Panc1 (cell line): ENCODE results near the gene MRPL9. TPM values are rescaled to one million over a fixed set of nuclear protein-coding genes. Genes with fewer than 3 reads are reported as not detected.

Experiments used
- ATAC-seq: fragments of 200-7000 bp; cut with Tn5 transposase; 2 replicates; pipeline ENCODE4 v1.9.1; 2020; ENCODE audit warnings: mild to moderate bottlenecking, moderate library complexity
- BruUV-seq: library from RNA; stranded (reverse); fragments of 400-500 nt; replicated peaks from 2 replicates; lab custom pipeline; 2021; lab: Mats Ljungman, UMichigan
- CTCF ChIA-PET: fragments of 300-600 bp; sonication (Branson Sonifier 250); formaldehyde crosslinking; loops from one replicate; lab custom pipeline; 2022; ENCODE audit warnings: antibody characterized with exemption; lab: Charles Lee
- POLR2A ChIA-PET: fragments of 300-600 bp; sonication (Branson Sonifier 250); formaldehyde crosslinking; loops from one replicate; lab custom pipeline; 2022; ENCODE audit warnings: antibody characterized with exemption; lab: Charles Lee
- DNase-seq: peaks from one replicate; pipeline ENCODE4 v3.0.0-alpha.2; 2010; ENCODE audit warnings: low read depth, low spot score
- H3K27ac ChIP-seq: 2 replicates; pipeline ENCODE4 v1.5.1; 2011; ENCODE audit warnings: mild to moderate bottlenecking, low read length, inconsistent platforms
- H3K27me3 ChIP-seq: fragments of 200-500 bp; sonication (Bioruptor generic); 2 replicates; pipeline ENCODE4 v1.6.0; 2014; ENCODE audit warnings: low read length, inconsistent platforms; ENCODE audit not compliant: control insufficient read depth, insufficient read depth
- H3K36me3 ChIP-seq: fragments of 200-500 bp; sonication (Bioruptor generic); 2 replicates; pipeline ENCODE4 v1.5.1; 2014; ENCODE audit warnings: inconsistent platforms, mild to moderate bottlenecking, low read length, moderate library complexity; ENCODE audit not compliant: control insufficient read depth, insufficient read depth
- H3K4me1 ChIP-seq: 2 replicates; pipeline ENCODE4 v1.5.1; 2011; ENCODE audit warnings: inconsistent platforms, mild to moderate bottlenecking, low read length, moderate library complexity; ENCODE audit not compliant: control insufficient read depth, insufficient read depth
- H3K4me3 ChIP-seq, 2 experiments: 2 replicates each; pipeline ENCODE4 v1.5.1; 2011 to 2012; ENCODE audit warnings: low read depth in 2 of 2, low read length in 2 of 2, mild to moderate bottlenecking in 2 of 2, inconsistent platforms in 1 of 2, moderate library complexity in 1 of 2
- H3K9me3 ChIP-seq: fragments of 200-500 bp; sonication (Bioruptor generic); 2 replicates; pipeline ENCODE4 v1.5.1; 2014; ENCODE audit warnings: low read depth, mild to moderate bottlenecking, inconsistent platforms, low read length, moderate library complexity; ENCODE audit not compliant: control insufficient read depth, insufficient read depth
- POLR2AphosphoS5 ChIP-seq: IDR thresholded peaks from 2 replicates; pipeline ENCODE4 v1.6.1; 2012; ENCODE audit warnings: mild to moderate bottlenecking, low read depth, low read length, moderate library complexity
- SIN3A ChIP-seq: IDR thresholded peaks from 2 replicates; pipeline ENCODE4 v1.6.1; 2012; ENCODE audit warnings: low read depth, mild to moderate bottlenecking, low read length, moderate library complexity, borderline replicate concordance; ENCODE audit not compliant: insufficient read depth
- TCF7L2 ChIP-seq: IDR thresholded peaks from 2 replicates; pipeline ENCODE4 v1.6.1; 2011; ENCODE audit warnings: mild to moderate bottlenecking, low read depth, low read length, inconsistent platforms
- in situ Hi-C: cut with HindIII; loops from 2 replicates; pipeline ENCODE4 v1.10.0; 2016; ENCODE audit warnings: low sequenced_read_pairs, low pct_unique_long_range_greater_than_20kb
- intact Hi-C: fragments of 100-400 bp; cut with micrococcal nuclease; formaldehyde crosslinking; loops from one replicate; pipeline ENCODE4 v1.10.0; 2022; ENCODE audit not compliant: unreplicated experiment
- total RNA-seq: library from RNA; stranded (reverse); gene quantifications from one replicate; pipeline ENCODE4 v1.2.1, GENCODE V29; 2021; ENCODE audit not compliant: unreplicated experiment
- TF ChIP-seq, protein P1 (sequence below), 2 experiments: IDR thresholded peaks; 2 replicates each; pipeline ENCODE4 v1.6.1; 2011 to 2012; ENCODE audit warnings: low read depth in 2 of 2, control low read depth in 1 of 2, low read length in 1 of 2, mild to moderate bottlenecking in 1 of 2, moderate library complexity in 1 of 2; ENCODE audit not compliant: insufficient read depth in 1 of 2
- TF ChIP-seq, protein P2 (sequence below): fragments of 450-650 bp; IDR thresholded peaks from 2 replicates; pipeline ENCODE4 v1.5.1; 2017; ENCODE audit warnings: mild to moderate bottlenecking

MRPL9 gene
- total RNA-seq, 1 experiment from 2014 or later: 98.3 TPM

DNA sequence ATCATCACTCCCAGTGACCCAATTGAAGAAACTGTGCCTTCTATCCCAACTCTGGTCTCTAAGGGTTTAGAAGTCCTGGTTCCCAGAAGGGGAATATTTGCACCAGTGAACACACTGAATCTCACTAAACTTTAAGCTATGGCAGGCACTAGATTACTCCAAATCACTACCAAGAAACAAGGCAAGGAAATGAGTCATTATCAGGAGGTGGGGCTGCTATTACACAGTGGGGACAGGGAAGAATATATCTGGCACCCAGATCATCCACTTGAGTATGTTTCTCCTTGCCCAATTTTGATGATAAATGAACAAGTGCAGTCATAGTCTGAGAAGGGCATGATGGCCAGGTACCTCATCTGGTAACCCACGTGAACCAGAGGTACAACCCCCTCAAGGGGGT lies 7.0 kb downstream of the MRPL9 start:
- Histone ChIP-seq H3K27me3 (no peaks in the 10 kb centered on the region), H3K36me3 (peaks cover 10% of the 10 kb centered on the region), H3K27ac (no peak overlapping the region), H3K4me3 (no peak overlapping the region), H3K4me1 (no peaks in the 10 kb centered on the region), H3K9me3 (no peaks in the 10 kb centered on the region)
- TF ChIP-seq, protein P1, sequence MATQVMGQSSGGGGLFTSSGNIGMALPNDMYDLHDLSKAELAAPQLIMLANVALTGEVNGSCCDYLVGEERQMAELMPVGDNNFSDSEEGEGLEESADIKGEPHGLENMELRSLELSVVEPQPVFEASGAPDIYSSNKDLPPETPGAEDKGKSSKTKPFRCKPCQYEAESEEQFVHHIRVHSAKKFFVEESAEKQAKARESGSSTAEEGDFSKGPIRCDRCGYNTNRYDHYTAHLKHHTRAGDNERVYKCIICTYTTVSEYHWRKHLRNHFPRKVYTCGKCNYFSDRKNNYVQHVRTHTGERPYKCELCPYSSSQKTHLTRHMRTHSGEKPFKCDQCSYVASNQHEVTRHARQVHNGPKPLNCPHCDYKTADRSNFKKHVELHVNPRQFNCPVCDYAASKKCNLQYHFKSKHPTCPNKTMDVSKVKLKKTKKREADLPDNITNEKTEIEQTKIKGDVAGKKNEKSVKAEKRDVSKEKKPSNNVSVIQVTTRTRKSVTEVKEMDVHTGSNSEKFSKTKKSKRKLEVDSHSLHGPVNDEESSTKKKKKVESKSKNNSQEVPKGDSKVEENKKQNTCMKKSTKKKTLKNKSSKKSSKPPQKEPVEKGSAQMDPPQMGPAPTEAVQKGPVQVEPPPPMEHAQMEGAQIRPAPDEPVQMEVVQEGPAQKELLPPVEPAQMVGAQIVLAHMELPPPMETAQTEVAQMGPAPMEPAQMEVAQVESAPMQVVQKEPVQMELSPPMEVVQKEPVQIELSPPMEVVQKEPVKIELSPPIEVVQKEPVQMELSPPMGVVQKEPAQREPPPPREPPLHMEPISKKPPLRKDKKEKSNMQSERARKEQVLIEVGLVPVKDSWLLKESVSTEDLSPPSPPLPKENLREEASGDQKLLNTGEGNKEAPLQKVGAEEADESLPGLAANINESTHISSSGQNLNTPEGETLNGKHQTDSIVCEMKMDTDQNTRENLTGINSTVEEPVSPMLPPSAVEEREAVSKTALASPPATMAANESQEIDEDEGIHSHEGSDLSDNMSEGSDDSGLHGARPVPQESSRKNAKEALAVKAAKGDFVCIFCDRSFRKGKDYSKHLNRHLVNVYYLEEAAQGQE (IDR thresholded peaks at IDR 0.05; ENCODE audit: insufficient read depth in 1 of 2, low read depth in 2 of 2, low read length in 1 of 2): no peak
- TF ChIP-seq POLR2AphosphoS5 (no peak), TCF7L2 (no peak), SIN3A (no peak)
- TF ChIP-seq, protein P2, sequence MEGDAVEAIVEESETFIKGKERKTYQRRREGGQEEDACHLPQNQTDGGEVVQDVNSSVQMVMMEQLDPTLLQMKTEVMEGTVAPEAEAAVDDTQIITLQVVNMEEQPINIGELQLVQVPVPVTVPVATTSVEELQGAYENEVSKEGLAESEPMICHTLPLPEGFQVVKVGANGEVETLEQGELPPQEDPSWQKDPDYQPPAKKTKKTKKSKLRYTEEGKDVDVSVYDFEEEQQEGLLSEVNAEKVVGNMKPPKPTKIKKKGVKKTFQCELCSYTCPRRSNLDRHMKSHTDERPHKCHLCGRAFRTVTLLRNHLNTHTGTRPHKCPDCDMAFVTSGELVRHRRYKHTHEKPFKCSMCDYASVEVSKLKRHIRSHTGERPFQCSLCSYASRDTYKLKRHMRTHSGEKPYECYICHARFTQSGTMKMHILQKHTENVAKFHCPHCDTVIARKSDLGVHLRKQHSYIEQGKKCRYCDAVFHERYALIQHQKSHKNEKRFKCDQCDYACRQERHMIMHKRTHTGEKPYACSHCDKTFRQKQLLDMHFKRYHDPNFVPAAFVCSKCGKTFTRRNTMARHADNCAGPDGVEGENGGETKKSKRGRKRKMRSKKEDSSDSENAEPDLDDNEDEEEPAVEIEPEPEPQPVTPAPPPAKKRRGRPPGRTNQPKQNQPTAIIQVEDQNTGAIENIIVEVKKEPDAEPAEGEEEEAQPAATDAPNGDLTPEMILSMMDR: no peak
- in situ Hi-C loops: no loop called here
- BruUV-seq: no TSS peak
- ChIA-PET CTCF (interaction anchor here (0.6 kb wide), 1 partner anchor 285 kb away, joined by 3 read pairs; no protein-coding TSS in a partner anchor), POLR2A (interaction anchor here (0.6 kb wide), 1 partner anchor 101 kb away, joined by 3 read pairs; no protein-coding TSS in a partner anchor)
- DNase-seq (no peak), ATAC-seq (peak; percentile 52; the same call in 1 of the 2 replicates)
- intact Hi-C loops: no loop called here

DNA sequence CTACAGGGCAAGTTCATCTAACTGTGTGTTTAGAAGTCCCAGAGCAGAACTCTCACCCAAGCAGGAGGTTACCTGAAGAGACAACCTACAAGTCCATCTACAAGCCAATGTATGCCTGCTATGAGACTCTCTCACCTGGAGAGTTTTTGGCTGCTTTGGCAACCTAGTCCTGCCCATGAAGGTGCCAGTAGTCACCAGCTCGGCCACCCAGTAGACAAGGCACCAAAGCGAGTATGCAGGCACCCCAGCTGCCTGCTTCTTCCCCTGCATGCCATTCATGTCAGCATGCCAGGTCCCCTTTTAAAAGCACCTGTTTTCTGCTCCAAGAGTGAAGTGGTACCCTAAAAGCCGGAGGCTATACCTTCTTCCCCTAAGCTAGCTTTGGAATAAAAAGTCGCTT lies 21.8 kb downstream of the MRPL9 start:
- no TSS peak for BruUV-seq
- ATAC-seq (no peak), DNase-seq (no peak)
- Histone ChIP-seq H3K9me3 (no peaks in the 10 kb centered on the region), H3K4me1 (no peaks in the 10 kb centered on the region), H3K36me3 (no peaks in the 10 kb centered on the region), H3K4me3 (no peak overlapping the region), H3K27me3 (peaks cover 6% of the 10 kb centered on the region; the same call in 1 of the 2 replicates), H3K27ac (no peak overlapping the region)
- in situ Hi-C loops: no loop called here
- intact Hi-C loops: no loop called here
- TF ChIP-seq, protein P1 (IDR thresholded peaks at IDR 0.05; ENCODE audit: insufficient read depth in 1 of 2, low read depth in 2 of 2, low read length in 1 of 2): no peak
- TF ChIP-seq, protein P2: no peak
- TF ChIP-seq POLR2AphosphoS5 (no peak), SIN3A (no peak), TCF7L2 (no peak)
- ChIA-PET POLR2A (no interaction called here), CTCF (interaction anchor here (1.0 kb wide), 1 partner anchor 285 kb away, joined by 3 read pairs; no protein-coding TSS in a partner anchor)
